Glomerular visceral epithelial cell (primary cell): ENCODE measurements around the gene CD44.

Experiments
- DNase-seq: peaks from one replicate; pipeline ENCODE4 v3.0.0-alpha.2; 2016; ENCODE audit errors: extremely low spot score

CD44 gene

GRCh38 chr11:35177370-35177769 is 38.4 kb downstream of the CD44 start:
- no peak for DNase-seq

DNA sequence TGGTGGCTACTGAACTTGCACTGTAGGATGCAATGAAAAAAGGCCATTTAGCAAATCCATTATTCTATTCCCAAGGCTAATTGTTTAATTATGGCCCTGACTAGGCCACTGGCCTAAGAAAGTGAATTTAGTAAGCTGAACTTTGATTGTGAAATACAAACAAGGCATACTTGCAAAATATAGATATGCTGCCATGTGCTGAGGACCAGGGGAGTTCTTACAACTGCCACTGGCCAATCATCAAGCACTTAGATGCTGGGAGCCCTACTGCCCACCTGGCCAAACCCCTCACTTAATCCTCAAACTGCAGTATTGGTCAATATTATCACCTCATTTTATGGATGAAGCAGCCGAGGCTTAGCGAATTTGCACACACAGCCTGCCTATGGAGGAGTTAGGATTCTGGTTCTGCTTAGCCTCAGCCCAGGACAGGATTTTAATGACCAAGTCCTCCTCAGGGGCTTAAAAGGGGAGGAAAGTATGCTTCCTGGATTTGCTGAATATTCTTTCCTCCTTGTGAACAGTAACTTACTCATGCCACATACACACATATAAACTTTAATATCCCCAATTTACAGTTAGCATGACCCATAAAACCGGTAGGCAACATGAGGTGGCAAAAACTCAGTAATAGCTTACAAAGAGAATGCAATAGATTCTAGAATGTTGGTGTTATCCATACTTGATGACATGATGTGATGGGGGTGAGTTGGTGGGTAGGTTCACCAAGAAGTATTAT is 39.3 kb downstream of the CD44 start:
- no peak for DNase-seq

DNA sequence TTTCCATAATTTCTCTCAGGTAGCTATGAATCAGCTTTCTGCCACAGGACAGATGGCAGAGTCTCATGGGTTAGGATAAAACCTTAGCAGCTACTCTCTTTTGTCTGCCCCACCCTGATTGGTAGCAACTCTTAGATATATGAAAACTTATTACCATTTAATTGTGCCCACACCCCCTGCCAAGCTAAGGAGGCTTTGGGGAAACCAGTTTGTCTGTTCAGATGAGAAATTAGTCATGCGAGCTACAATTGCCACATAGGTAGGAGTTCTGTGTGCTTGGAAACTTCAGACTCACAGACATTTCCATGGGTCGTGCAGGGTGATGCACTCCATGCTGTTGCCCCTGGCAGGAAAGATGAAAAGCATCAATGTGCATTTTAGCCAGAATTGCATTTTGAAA is 39.9 kb downstream of the CD44 start:
- DNase-seq, result no peak

GRCh38 chr11:35179466-35180135 is 40.6 kb downstream of the CD44 start:
- no peak for DNase-seq

GRCh38 chr11:35180317-35181233 is 41.6 kb downstream of the CD44 start:
- DNase-seq, result no peak

DNA sequence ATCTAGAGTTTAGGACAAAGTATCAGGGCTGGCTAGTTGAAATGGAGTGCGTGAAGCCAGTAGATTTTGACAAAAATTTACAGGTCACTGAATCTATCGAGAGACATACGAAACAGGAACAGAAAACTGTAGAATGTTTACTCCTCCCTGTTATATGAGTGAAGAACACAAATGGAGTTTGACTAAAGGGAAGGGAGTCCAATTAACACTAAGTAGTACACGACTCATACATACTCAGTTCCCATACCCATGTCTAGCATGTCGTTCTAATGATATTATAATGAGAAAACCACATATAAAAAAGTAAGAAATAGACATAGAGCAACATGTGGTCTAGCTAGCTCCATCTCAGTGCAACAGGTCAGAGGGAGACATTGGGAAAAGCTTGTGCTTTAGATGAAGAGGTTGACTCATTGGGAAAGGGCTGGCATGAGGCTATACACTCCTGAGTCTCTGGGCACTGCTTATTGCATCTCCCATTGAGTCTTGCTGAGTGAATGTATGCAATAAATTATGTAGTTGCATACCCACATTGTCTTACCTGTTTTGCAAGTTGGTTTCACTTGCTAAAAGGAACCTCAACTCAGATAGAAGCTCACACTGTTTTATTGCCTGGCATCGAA is 43.5 kb downstream of the CD44 start:
- no peak for DNase-seq

DNA sequence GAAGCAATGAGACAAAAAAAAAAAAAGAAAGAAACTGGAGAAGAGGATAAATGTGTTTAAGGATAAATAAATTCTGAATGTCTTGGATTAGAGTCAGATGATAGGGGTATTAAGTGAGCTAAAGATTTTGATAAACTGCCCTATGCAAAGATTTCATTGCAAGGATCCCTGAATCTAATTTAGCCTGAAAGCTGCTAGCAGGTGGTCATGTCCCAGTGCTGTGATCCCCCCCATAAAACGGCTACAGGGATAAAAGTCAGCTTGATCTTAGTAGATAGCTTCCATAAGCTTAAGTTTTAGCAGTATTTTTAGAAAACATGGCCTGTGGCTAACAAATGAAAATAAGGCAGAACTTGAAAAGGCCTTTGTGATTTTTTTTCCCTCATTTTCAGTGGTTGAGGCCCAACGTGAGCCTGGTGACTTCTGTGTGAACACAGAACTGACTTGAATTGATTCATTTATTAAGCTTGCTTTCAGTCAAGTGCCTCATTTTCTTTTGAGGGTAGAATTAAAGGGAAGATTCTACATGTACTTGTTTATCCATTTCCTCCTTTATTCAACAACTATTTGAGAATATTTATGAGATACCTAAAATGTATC is 44.5 kb downstream of the CD44 start:
- DNase-seq, result no peak

GRCh38 chr11:35185696-35186095 is 46.7 kb downstream of the CD44 start:
- no peak for DNase-seq

DNA sequence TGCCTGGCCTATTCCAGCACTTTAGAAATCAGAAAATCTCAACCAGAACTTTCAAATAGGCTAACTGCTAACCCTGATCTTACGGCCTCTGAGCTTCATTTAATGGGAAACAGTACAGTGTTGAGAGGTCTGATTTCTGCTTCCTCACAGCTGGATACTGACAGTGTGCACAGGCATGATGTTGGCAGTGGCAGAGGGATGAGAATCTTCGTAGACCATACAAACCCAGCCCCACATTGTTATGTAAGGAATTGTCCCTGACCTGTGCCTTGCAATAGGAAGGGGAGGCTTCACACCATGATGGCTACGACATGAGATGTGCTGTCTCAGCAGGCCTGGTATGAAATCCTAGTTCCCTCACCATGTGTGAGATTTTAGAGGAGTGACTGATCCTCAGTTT is 49.0 kb downstream of the CD44 start:
- no peak for DNase-seq

- DNase-seq, result no peak
Measured at GRCh38 chr11:35190804-35191348, 51.9 kb downstream of the CD44 start.

DNA sequence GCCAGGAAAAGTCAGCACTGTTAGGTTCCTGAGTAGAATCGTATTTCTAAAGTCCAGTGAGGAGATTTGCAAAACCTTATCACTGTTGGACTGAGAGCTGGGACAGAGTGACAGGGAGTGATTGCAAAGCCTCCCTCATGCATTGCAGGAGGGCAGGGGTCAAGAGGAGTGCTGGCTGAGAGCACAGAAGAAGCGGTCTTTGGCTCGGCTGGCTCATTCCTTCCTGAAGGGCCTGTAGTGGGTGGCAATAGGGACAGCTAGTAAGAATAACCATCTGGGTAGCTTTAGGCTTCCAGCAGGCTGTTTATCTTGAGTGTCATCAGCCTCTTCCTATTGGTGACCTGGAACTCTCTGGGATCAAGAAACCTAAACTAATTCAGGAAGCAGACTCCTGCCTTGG is 53.4 kb downstream of the CD44 start:
- DNase-seq, result no peak

GRCh38 chr11:35193767-35194166 is 54.8 kb downstream of the CD44 start:
- DNase-seq, result no peak

DNA sequence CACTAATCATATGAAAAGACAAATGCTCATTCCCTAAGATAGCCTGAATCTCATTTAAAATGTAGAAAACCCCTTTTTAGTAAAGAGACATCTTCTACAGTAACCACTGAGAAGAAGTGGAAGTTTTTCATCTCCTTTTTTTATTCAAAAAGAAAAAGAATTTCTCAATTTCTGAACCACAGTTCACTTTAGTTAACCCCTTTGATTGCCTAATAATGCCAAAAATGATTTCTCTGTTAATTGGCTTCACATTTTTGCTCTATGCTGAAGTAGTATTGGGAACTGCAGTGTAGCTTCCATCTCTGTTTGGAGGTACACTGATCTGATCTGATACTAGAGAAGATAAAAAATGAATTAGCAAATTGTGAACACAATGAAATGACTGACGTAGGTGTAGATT is 58.3 kb downstream of the CD44 start:
- no peak for DNase-seq

GRCh38 chr11:35200811-35201341 is 61.9 kb downstream of the CD44 start:
- no peak for DNase-seq

- no peak for DNase-seq
Measured at GRCh38 chr11:35204614-35205013, 65.6 kb downstream of the CD44 start.

DNA sequence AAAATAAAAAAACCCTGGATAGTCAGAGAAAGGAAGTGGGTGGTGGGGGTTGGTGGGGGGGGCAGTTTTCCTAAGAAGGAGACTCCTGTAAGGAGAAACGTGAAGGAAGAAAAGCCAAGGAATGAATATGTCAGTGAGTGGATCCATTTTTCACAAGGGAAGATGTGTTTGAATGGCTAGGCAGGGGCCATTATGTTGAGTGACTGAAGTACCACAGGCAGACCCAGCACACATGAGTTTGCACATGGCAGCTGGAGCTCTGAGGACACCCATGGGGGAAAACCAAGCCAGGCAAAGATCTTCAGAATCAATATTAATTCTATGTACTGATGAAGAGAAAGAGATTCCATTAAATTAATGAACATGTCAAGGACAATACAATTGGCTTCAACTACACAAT is 67.6 kb downstream of the CD44 start:
- DNase-seq, result no peak

- DNase-seq, result no peak
Measured at GRCh38 chr11:35207471-35208403, 68.8 kb downstream of the CD44 start.

- no peak for DNase-seq
Measured at GRCh38 chr11:35208795-35209194, 69.8 kb downstream of the CD44 start.

GRCh38 chr11:35210876-35211546 is 72.0 kb downstream of the CD44 start:
- DNase-seq, result no peak
